HTR-8/SVneo (cell line): ENCODE results near the gene PPP6R1.

Experiments
- DNase-seq: peaks from one replicate; pipeline ENCODE4 v3.0.0; 2011; ENCODE audit warnings: low spot score, mixed read lengths; ENCODE audit not compliant: insufficient read length
- FAIRE-seq: peaks from 2 replicates; lab custom pipeline; 2011; peaks lifted over from hg19 to GRCh38; lab: Jason Lieb, UNC

PPP6R1 gene

DNA sequence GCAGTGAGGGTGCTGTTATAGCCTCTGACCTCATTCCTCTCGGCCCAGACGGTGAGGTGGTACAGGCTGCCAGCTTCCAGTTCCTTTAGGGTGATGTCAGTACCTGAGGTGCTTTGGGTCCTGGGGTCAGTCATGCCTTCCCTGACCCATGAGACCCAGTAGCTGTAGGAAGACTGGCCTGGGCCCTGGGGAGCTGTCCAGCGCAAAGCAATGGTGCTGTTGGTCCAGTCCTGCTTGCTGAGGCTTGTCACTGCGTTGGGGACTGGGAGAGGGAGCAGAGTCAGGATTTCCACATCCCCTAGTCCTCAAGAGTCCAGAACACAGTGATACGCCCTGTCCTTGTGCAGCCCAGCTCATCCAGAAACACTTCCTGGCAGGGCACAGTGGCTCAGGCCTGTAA is 60.2 kb downstream of the PPP6R1 start:
- no peak for FAIRE-seq

DNA sequence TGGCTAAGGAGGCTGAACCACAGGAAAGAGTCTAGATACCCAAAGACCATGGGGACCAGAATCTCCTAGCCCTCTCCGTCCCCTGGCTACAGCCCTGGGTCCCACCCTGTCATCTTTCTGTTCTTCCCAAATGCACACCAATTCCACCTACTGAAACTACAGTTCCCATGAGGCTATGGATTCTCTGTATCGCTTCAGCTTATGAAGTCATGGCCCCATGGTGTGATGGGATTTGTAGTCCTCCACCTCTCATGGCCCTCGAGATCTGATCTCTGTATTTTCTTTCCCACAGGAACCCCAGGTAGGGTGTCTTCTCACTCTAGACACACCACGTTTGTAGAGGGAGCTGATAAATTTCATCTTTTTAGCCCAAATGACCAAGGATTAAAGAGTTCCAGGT is 61.3 kb downstream of the PPP6R1 start:
- no peak for FAIRE-seq
- DNase-seq, result no peak

More for the DNA sequence above, 60.2 kb downstream of the PPP6R1 start:
- DNase-seq, result no peak

DNA sequence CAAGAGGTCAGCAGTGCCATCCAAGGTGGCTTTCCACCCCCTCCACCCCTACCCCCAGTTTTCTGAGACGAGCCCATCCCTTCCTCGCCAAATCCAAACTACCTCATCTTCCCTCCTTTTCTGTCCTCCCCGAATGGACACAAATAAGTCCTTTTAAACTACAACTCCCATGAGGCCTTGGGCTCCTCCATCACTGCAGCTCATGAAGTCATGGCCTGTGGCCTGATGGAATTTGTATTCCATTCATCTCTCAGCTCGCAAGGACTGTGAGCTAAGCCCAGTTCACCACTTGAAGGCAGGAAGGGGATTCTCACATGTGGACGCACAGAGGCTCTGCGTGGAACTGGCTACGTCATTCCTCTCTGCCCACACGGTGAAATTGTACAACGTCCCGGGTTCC is 62.0 kb downstream of the PPP6R1 start:
- FAIRE-seq (no peak), DNase-seq (no peak)

DNA sequence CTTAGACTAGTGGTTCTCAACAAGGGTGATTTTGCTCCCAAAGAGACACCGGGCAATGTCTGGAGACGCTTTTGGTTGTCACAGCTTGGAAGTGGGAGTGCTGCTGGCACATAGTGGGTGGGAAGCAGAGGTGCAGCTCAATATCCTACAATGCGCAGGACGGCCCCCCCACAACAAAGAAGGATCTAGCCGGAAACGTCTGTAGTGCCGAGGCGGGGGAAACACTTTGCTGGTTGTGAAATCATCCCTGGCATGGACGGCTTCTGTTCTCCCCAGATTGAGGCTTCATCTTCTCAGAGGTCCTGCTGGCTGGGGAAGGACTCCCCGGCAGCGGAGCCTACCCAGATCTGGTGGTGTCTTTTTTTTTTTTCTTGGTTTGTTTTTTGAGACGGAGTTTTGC is 65.3 kb downstream of the PPP6R1 start:
- DNase-seq (no peak), FAIRE-seq (no peak)

DNA sequence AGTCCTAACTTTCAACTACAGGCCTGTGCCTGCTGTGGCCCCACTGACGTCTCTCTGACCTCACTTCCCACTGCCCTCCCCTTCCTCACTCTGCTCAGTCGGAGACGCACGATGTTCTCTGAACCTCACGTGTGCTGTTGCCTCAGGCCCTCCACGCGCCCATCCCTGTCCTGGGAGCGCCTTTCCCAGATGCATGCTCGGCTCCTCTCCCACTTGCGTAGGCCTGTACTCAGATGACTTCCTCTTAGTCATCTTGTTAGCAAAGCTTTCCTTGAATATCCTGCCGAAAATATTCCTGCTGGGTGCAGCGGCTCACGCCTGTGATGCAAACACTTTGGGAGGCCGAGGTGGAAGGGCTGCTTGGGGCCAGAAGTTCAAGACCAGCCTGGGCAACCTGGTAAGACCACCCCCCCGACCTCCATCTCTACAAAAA is 69.4 kb downstream of the PPP6R1 start:
- DNase-seq (peak; percentile 96), FAIRE-seq (peak; percentile 95)

DNA sequence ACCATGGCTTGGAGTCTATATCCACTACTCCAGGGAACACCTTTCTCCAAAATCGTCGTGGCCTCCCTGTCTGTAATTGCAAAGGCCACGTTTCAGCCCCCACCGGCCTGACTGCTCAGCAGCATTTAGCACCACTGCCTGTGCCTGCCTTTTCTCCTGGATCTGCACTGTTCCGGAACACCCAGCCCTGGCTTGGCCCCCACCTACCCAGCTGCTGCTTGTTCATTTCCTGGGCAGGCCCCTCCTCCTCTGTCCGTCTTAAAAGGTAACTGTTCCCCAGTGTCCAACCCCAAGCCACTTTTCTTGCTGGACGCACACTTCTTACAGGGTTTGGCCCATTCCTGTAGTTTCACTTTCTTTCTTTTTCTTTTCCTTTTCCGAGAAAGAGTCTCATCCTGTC is 70.2 kb downstream of the PPP6R1 start:
- DNase-seq (no peak), FAIRE-seq (no peak)

DNA sequence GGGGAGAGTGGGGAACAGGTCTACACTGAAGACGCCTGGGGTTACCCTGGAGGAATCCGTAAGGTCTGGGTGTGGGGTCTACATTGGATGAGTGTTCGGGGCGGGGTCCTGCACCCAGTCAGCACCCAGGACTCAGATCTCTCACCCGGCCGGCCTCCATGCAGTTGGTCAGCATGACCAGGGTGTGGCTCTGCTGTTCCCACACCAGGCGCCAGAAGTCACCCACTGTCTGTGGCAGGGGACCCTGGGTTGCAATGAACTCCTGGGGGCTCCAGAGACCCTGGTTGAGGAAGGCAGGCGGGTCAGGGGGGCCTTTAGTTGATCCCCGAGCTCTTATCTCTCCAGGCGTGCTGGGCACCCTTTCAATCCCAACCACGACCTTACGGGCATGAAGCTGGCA is 72.7 kb downstream of the PPP6R1 start:
- DNase-seq (no peak), FAIRE-seq (no peak)

DNA sequence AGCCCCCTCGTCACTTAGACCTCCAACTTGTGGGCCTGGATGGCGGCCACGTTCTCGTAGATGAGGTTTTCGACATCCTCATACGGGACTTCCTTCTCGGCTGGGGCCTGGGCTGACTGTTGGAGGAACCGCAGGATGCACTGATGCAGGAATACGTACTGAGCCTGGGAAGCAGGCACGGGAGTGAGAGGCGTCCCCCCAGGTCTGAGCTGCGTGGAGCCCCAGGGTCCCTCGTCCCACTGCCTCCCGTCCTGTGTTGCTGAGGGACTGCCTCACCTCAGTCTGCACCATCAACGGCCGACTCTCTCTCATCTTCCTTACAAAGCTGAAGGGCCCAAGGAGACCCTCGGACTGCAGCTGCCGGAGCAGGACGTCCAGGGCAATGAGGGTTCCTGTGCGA is 77.1 kb downstream of the PPP6R1 start:
- FAIRE-seq, result no peak
- DNase-seq, result no peak
